ENCODE measurements around the gene GLCCI1. TPM values are rescaled to one million over a fixed set of nuclear protein-coding genes. Genes with fewer than 3 reads are reported as not detected.

GLCCI1 gene
- total RNA-seq, 2 donors from 2014 or later = 44.3 to 55.8 TPM

- Histone ChIP-seq H3K27me3 (ENCODE audit: control insufficient read depth, insufficient read depth, low read length, poor library complexity, severe bottlenecking) (no peaks in the 10 kb centered on the region), H3K36me3 (ENCODE audit: control insufficient read depth, insufficient read depth, low read length) (peaks cover 3% of the 10 kb centered on the region), H3K27ac (ENCODE audit: low read depth, low read length) (no peak overlapping the region), H3K4me3 (ENCODE audit: low read length) (no peak overlapping the region), H3K9me3 (ENCODE audit: control insufficient read depth, low read length) (no peaks in the 10 kb centered on the region), H3K9ac (ENCODE audit: extremely low read depth, low read length, poor library complexity, severe bottlenecking) (no peak overlapping the region), H3K4me1 (ENCODE audit: control insufficient read depth, insufficient read depth, low read length) (no peaks in the 10 kb centered on the region)
- Mint-ChIP-seq H3K27ac (no peak overlapping the region), H3K27me3 (ENCODE audit: insufficient read depth) (no peaks in the 10 kb centered on the region), H3K4me3 (no peak overlapping the region), H3K9me3 (no peaks in the 10 kb centered on the region), H3K36me3 (ENCODE audit: low read depth) (peaks cover 2% of the 10 kb centered on the region), H3K4me1 (peaks cover 10% of the 10 kb centered on the region)
- DNase-seq = no peak
- WGBS, 2 experiments (ENCODE audit: insufficient coverage in 1 of 2, insufficient read length in 1 of 2) = no CpG with 5 or more reads among the region's 1 CpG
- TF ChIP-seq CTCF (conservative IDR thresholded peaks at IDR 0.05) = no peak
Observed at GRCh38 chr7:7979558-7979957, 11.0 kb downstream of the GLCCI1 start.

- no peak overlapping the region for H3K4me3 Mint-ChIP-seq
- 97 to 100% methylated on average over 1 to 2 of the region's 2 CpGs for WGBS, 2 experiments (ENCODE audit: insufficient coverage in 1 of 2, insufficient read length in 1 of 2)
- H3K36me3 ChIP-seq (ENCODE audit: control insufficient read depth, insufficient read depth, low read length) = peaks cover 3% of the 10 kb centered on the region
Observed at GRCh38 chr7:7980134-7980533, 11.5 kb downstream of the GLCCI1 start.

GRCh38 chr7:7982904-7983303, 14.3 kb downstream of the GLCCI1 start:
- no peak for DNase-seq
- Mint-ChIP-seq H3K4me1 (peaks cover 10% of the 10 kb centered on the region), H3K27ac (no peak overlapping the region), H3K4me3 (no peak overlapping the region), H3K9me3 (no peaks in the 10 kb centered on the region), H3K36me3 (ENCODE audit: low read depth) (peaks cover 2% of the 10 kb centered on the region), H3K27me3 (ENCODE audit: insufficient read depth) (no peaks in the 10 kb centered on the region)
- H3K4me1 ChIP-seq (ENCODE audit: control insufficient read depth, insufficient read depth, low read length) = no peaks in the 10 kb centered on the region
- no peak overlapping the region for H3K27ac ChIP-seq (ENCODE audit: low read depth, low read length)
- no peak overlapping the region for H3K9ac ChIP-seq (ENCODE audit: extremely low read depth, low read length, poor library complexity, severe bottlenecking)
- H3K27me3 ChIP-seq (ENCODE audit: control insufficient read depth, insufficient read depth, low read length, poor library complexity, severe bottlenecking) = no peaks in the 10 kb centered on the region
- H3K9me3 ChIP-seq (ENCODE audit: control insufficient read depth, low read length) = no peaks in the 10 kb centered on the region
- TF ChIP-seq CTCF (conservative IDR thresholded peaks at IDR 0.05) = no peak
- H3K36me3 ChIP-seq (ENCODE audit: control insufficient read depth, insufficient read depth, low read length) = peaks cover 3% of the 10 kb centered on the region
- no peak overlapping the region for H3K4me3 ChIP-seq (ENCODE audit: low read length)
- WGBS, 2 experiments (ENCODE audit: insufficient coverage in 1 of 2, insufficient read length in 1 of 2) = 87 to 100% methylated on average over 3 to 4 of the region's 4 CpGs

More at GRCh38 chr7:7980134-7980533, 11.5 kb downstream of the GLCCI1 start:
- Mint-ChIP-seq H3K27me3 (ENCODE audit: insufficient read depth) (no peaks in the 10 kb centered on the region), H3K9me3 (no peaks in the 10 kb centered on the region), H3K4me1 (peaks cover 11% of the 10 kb centered on the region), H3K27ac (no peak overlapping the region), H3K36me3 (ENCODE audit: low read depth) (peaks cover 2% of the 10 kb centered on the region)
- no peak for TF ChIP-seq CTCF (conservative IDR thresholded peaks at IDR 0.05)
- Histone ChIP-seq H3K4me1 (ENCODE audit: control insufficient read depth, insufficient read depth, low read length) (no peaks in the 10 kb centered on the region), H3K9ac (ENCODE audit: extremely low read depth, low read length, poor library complexity, severe bottlenecking) (no peak overlapping the region), H3K9me3 (ENCODE audit: control insufficient read depth, low read length) (no peaks in the 10 kb centered on the region), H3K27me3 (ENCODE audit: control insufficient read depth, insufficient read depth, low read length, poor library complexity, severe bottlenecking) (no peaks in the 10 kb centered on the region), H3K27ac (ENCODE audit: low read depth, low read length) (no peak overlapping the region), H3K4me3 (ENCODE audit: low read length) (no peak overlapping the region)
- DNase-seq = no peak

Data from endodermal cell (in vitro differentiated cells).